ENCODE measurements around the gene RAP1GDS1. TPM values are rescaled to one million over a fixed set of nuclear protein-coding genes. Genes with fewer than 3 reads are reported as not detected.

RAP1GDS1 gene
- total RNA-seq, 1 experiment from 2014 or later = 40.8 TPM

- no peak for DNase-seq (ENCODE audit: low read depth, low spot score)
- Histone ChIP-seq H3K79me2 (ENCODE audit: insufficient read depth, low read length) (0 out of 2 replicates have a peak, but pooled peaks cover 7% of the 10 kb centered on the region), H3K9ac (ENCODE audit: low read length) (no peak overlapping the region), H3K4me2 (ENCODE audit: low read length) (no peak overlapping the region), H3K4me1 (ENCODE audit: control insufficient read depth in 1 of 2, insufficient read depth in 2 of 2, low read length in 2 of 2) (no peaks in the 10 kb centered on the region), H2AFZ (ENCODE audit: low read depth, low read length, poor library complexity, severe bottlenecking) (no peak overlapping the region), H3K27ac (ENCODE audit: low read depth, low read length) (no peak overlapping the region), H3K27me3 (ENCODE audit: insufficient read depth, low read length) (no peaks in the 10 kb centered on the region), H4K20me1 (ENCODE audit: insufficient read depth) (no peaks in the 10 kb centered on the region), H3K9me3 (ENCODE audit: control insufficient read depth in 1 of 2, insufficient read depth in 1 of 2, low read depth in 1 of 2, low read length in 2 of 2) (no peaks in the 10 kb centered on the region), H3K4me3 (replicated peaks in 1 of 2; ENCODE audit: low read depth in 1 of 2, low read length in 2 of 2) (no peak overlapping the region), H3K9me2 (ENCODE audit: insufficient read depth) (no peaks in the 10 kb centered on the region), H3K36me3 (ENCODE audit: control insufficient read depth in 1 of 2, insufficient read depth in 2 of 2, low read length in 2 of 2) (no peaks in the 10 kb centered on the region)
- ChIA-PET POLR2A (no interaction called here), RAD21 (ENCODE audit: low non-redundant PET in 1 of 2, low total read pairs in 2 of 2, uncharacterized antibody in 2 of 2, unreplicated experiment in 2 of 2) (no interaction called here), CTCF (no interaction called here)
- no peak for TF ChIP-seq YY1 (IDR thresholded peaks at IDR 0.05; ENCODE audit: extremely low read depth, insufficient replicate concordance, low read depth, low read length)
- no peak for TF ChIP-seq SIN3A (IDR thresholded peaks at IDR 0.05; ENCODE audit: low read depth)
- TF ChIP-seq ZFX (IDR thresholded peaks at IDR 0.05) = no peak
- TF ChIP-seq POLR2AphosphoS5 (IDR thresholded peaks at IDR 0.05; ENCODE audit: low read depth, low read length) = no peak
- TF ChIP-seq, protein P1, sequence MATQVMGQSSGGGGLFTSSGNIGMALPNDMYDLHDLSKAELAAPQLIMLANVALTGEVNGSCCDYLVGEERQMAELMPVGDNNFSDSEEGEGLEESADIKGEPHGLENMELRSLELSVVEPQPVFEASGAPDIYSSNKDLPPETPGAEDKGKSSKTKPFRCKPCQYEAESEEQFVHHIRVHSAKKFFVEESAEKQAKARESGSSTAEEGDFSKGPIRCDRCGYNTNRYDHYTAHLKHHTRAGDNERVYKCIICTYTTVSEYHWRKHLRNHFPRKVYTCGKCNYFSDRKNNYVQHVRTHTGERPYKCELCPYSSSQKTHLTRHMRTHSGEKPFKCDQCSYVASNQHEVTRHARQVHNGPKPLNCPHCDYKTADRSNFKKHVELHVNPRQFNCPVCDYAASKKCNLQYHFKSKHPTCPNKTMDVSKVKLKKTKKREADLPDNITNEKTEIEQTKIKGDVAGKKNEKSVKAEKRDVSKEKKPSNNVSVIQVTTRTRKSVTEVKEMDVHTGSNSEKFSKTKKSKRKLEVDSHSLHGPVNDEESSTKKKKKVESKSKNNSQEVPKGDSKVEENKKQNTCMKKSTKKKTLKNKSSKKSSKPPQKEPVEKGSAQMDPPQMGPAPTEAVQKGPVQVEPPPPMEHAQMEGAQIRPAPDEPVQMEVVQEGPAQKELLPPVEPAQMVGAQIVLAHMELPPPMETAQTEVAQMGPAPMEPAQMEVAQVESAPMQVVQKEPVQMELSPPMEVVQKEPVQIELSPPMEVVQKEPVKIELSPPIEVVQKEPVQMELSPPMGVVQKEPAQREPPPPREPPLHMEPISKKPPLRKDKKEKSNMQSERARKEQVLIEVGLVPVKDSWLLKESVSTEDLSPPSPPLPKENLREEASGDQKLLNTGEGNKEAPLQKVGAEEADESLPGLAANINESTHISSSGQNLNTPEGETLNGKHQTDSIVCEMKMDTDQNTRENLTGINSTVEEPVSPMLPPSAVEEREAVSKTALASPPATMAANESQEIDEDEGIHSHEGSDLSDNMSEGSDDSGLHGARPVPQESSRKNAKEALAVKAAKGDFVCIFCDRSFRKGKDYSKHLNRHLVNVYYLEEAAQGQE (IDR thresholded peaks at IDR 0.05; ENCODE audit: low read depth) = no peak
- no peak for TF ChIP-seq EZH2 (IDR thresholded peaks at IDR 0.05)
- TF ChIP-seq RAD21 (IDR thresholded peaks at IDR 0.05; ENCODE audit: low read depth) = no peak
- no peak for TF ChIP-seq ZNF274 (IDR thresholded peaks at IDR 0.05; ENCODE audit: low read depth, low read length)
- TF ChIP-seq EZH2phosphoT487 (IDR thresholded peaks at IDR 0.05; ENCODE audit: borderline replicate concordance) = no peak
- no peak for TF ChIP-seq POLR2A (IDR thresholded peaks at IDR 0.05; ENCODE audit: borderline replicate concordance, extremely low read depth, insufficient read depth, insufficient read length)
- TF ChIP-seq, protein P2, sequence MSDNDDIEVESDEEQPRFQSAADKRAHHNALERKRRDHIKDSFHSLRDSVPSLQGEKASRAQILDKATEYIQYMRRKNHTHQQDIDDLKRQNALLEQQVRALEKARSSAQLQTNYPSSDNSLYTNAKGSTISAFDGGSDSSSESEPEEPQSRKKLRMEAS (IDR thresholded peaks at IDR 0.05) = no peak
- TF ChIP-seq, protein P3, sequence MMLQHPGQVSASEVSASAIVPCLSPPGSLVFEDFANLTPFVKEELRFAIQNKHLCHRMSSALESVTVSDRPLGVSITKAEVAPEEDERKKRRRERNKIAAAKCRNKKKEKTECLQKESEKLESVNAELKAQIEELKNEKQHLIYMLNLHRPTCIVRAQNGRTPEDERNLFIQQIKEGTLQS (IDR thresholded peaks at IDR 0.05) = no peak
- TF ChIP-seq, protein P4, sequence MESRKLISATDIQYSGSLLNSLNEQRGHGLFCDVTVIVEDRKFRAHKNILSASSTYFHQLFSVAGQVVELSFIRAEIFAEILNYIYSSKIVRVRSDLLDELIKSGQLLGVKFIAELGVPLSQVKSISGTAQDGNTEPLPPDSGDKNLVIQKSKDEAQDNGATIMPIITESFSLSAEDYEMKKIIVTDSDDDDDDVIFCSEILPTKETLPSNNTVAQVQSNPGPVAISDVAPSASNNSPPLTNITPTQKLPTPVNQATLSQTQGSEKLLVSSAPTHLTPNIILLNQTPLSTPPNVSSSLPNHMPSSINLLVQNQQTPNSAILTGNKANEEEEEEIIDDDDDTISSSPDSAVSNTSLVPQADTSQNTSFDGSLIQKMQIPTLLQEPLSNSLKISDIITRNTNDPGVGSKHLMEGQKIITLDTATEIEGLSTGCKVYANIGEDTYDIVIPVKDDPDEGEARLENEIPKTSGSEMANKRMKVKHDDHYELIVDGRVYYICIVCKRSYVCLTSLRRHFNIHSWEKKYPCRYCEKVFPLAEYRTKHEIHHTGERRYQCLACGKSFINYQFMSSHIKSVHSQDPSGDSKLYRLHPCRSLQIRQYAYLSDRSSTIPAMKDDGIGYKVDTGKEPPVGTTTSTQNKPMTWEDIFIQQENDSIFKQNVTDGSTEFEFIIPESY (IDR thresholded peaks at IDR 0.05; ENCODE audit: extremely low read depth, insufficient replicate concordance, low read length) = no peak
- TF ChIP-seq TCF7L2 (IDR thresholded peaks at IDR 0.05; ENCODE audit: borderline replicate concordance, extremely low read depth, insufficient read depth, insufficient read length) = no peak
- no peak for TF ChIP-seq CEBPB (IDR thresholded peaks at IDR 0.05; ENCODE audit: low read depth)
- no peak for ATAC-seq
- intact Hi-C loops (cut with micrococcal nuclease) = no loop called here
- BruUV-seq (replicated peaks) = no TSS peak
These were observed 113.5 kb downstream of the RAP1GDS1 start for GRCh38 chr4:98374643-98375042.
